GM19023 (cell line): ENCODE results near the gene PDIA6.
"Not testable (repeated sequence)": the region's sequence is repeated elsewhere in the genome, so short reads cannot be mapped to it uniquely, and the experiment has no call there.

Experiments
- ATAC-seq: cut with Tn5 transposase; IDR thresholded peaks from one replicate; pipeline ENCODE4 v1.9.1; 2021; ENCODE audit warnings: mild to moderate bottlenecking, moderate library complexity; ENCODE audit not compliant: unreplicated experiment

Gene PDIA6

GRCh38 chr2:10783421-10783820, 29.2 kb downstream of the PDIA6 start:
- ATAC-seq: no peak

GRCh38 chr2:10781746-10782145, 30.8 kb downstream of the PDIA6 start:
- ATAC-seq: no peak

- not testable (repeated sequence) for ATAC-seq
These were observed 31.8 kb downstream of the PDIA6 start for GRCh38 chr2:10780821-10781220.

- no peak for ATAC-seq
These were observed 32.1 kb downstream of the PDIA6 start for GRCh38 chr2:10780491-10780820.

GRCh38 chr2:10779776-10780490, 32.7 kb downstream of the PDIA6 start:
- ATAC-seq: no peak

- ATAC-seq: no peak
These were observed 33.9 kb downstream of the PDIA6 start for GRCh38 chr2:10778724-10779115.

GRCh38 chr2:10777842-10778723, 34.5 kb downstream of the PDIA6 start:
- no peak for ATAC-seq

GRCh38 chr2:10777111-10777841, 35.3 kb downstream of the PDIA6 start:
- ATAC-seq: no peak

GRCh38 chr2:10776231-10776977, 36.2 kb downstream of the PDIA6 start:
- no peak for ATAC-seq

- ATAC-seq: no peak
These were observed 36.8 kb downstream of the PDIA6 start for GRCh38 chr2:10775831-10776230.

- no peak for ATAC-seq
These were observed 37.4 kb downstream of the PDIA6 start for GRCh38 chr2:10775021-10775780.

GRCh38 chr2:10774394-10774793, 38.2 kb downstream of the PDIA6 start:
- no peak for ATAC-seq

GRCh38 chr2:10773821-10774341, 38.7 kb downstream of the PDIA6 start:
- no peak for ATAC-seq

GRCh38 chr2:10772868-10773215, 39.7 kb downstream of the PDIA6 start:
- no peak for ATAC-seq

GRCh38 chr2:10772201-10772867, 40.3 kb downstream of the PDIA6 start:
- ATAC-seq: no peak

GRCh38 chr2:10771786-10772185, 40.8 kb downstream of the PDIA6 start:
- ATAC-seq: no peak

- ATAC-seq: no peak
These were observed 41.4 kb downstream of the PDIA6 start for GRCh38 chr2:10770956-10771750.

- no peak for ATAC-seq
These were observed 44.5 kb downstream of the PDIA6 start for GRCh38 chr2:10768063-10768507.

GRCh38 chr2:10765914-10766313, 46.7 kb downstream of the PDIA6 start:
- ATAC-seq: no peak
